NCI-H2196 (cell line): ENCODE data around the gene TNFSF9.
"Not testable (repeated sequence)": the region's sequence is repeated elsewhere in the genome, so short reads cannot be mapped to it uniquely, and the experiment has no call there.

Experiments
- DNase-seq: peaks from one replicate; lab custom pipeline; 2025; ENCODE audit not compliant: unreplicated experiment; lab: John Stamatoyannopoulos, UW

The TNFSF9 gene

GRCh38 chr19:6568816-6569215 is 38.0 kb downstream of the TNFSF9 start:
- no peak for DNase-seq

- no peak for DNase-seq
Measured at GRCh38 chr19:6570764-6571163, 39.9 kb downstream of the TNFSF9 start.

- DNase-seq, result no peak
Measured at GRCh38 chr19:6571167-6571566, 40.3 kb downstream of the TNFSF9 start.

- no peak for DNase-seq
Measured at GRCh38 chr19:6572217-6572616, 41.4 kb downstream of the TNFSF9 start.

- DNase-seq, result no peak
Measured at GRCh38 chr19:6573350-6573749, 42.5 kb downstream of the TNFSF9 start.

GRCh38 chr19:6576869-6577475 is 46.1 kb downstream of the TNFSF9 start:
- DNase-seq, result no peak

GRCh38 chr19:6577476-6578125 is 46.8 kb downstream of the TNFSF9 start:
- DNase-seq, result no peak

GRCh38 chr19:6579450-6580178 is 48.8 kb downstream of the TNFSF9 start:
- no peak for DNase-seq

- DNase-seq, result no peak
Measured at GRCh38 chr19:6580313-6580712, 49.5 kb downstream of the TNFSF9 start.

- DNase-seq, result not testable (repeated sequence)
Measured at GRCh38 chr19:6582515-6583484, 52.0 kb downstream of the TNFSF9 start.
